PFSK-1 (cell line): Measurements from ENCODE around the gene CORO2B.
A peak's percentile ranks its signal among the peaks of the same experiment; 100 is the strongest.

Experiments
- FOXP2 ChIP-seq: optimal IDR thresholded peaks from 2 replicates; pipeline ENCODE3; 2011; ENCODE audit warnings: borderline replicate concordance, control low read depth, inconsistent platforms; ENCODE audit not compliant: insufficient read depth; ENCODE audit errors: extremely low read length, extremely low read depth
- POLR2AphosphoS5 ChIP-seq: IDR thresholded peaks from 2 replicates; pipeline ENCODE4 v1.6.1; 2012; ENCODE audit warnings: low read depth, mild to moderate bottlenecking, control low read depth, low read length, moderate library complexity
- REST ChIP-seq, 2 experiments: IDR thresholded peaks; 2 replicates each; pipeline versions ENCODE4 v1.6.1 to v1.8.0; 2011 to 2012; ENCODE audit warnings: low read depth in 2 of 2, low read length in 2 of 2, control low read depth in 1 of 2, inconsistent platforms in 1 of 2, mild to moderate bottlenecking in 1 of 2, moderate library complexity in 1 of 2; ENCODE audit not compliant: insufficient read depth in 1 of 2
- SIN3A ChIP-seq: IDR thresholded peaks from 2 replicates; pipeline ENCODE4 v1.6.1; 2012; ENCODE audit warnings: mild to moderate bottlenecking, low read length, moderate library complexity, borderline replicate concordance; ENCODE audit not compliant: insufficient read depth
- TAF1 ChIP-seq: IDR thresholded peaks from 2 replicates; pipeline ENCODE4 v1.6.1; 2012; ENCODE audit warnings: low read length, control low read depth, borderline replicate concordance; ENCODE audit not compliant: insufficient read depth

CORO2B gene

GRCh38 chr15:68543165-68544008, 35.4 kb upstream of the CORO2B start:
- TF ChIP-seq FOXP2 (peak; percentile 71), TAF1 (no peak)

GRCh38 chr15:68546318-68546717, 32.5 kb upstream of the CORO2B start:
- TF ChIP-seq FOXP2 (no peak), SIN3A (no peak), POLR2AphosphoS5 (no peak), REST (IDR thresholded peaks at IDR 0.05; ENCODE audit: insufficient read depth in 1 of 2, low read depth in 2 of 2, low read length in 2 of 2) (no peak), TAF1 (no peak)

- no peak for TF ChIP-seq FOXP2
- TF ChIP-seq REST (IDR thresholded peaks at IDR 0.05; ENCODE audit: insufficient read depth in 1 of 2, low read depth in 2 of 2, low read length in 2 of 2), result no peak
- TF ChIP-seq TAF1, result no peak
- TF ChIP-seq POLR2AphosphoS5, result no peak
- no peak for TF ChIP-seq SIN3A
Observed at GRCh38 chr15:68548364-68548763, 30.4 kb upstream of the CORO2B start.

GRCh38 chr15:68550004-68550403, 28.8 kb upstream of the CORO2B start:
- TF ChIP-seq REST (IDR thresholded peaks at IDR 0.05; ENCODE audit: insufficient read depth in 1 of 2, low read depth in 2 of 2, low read length in 2 of 2) (no peak), FOXP2 (no peak), SIN3A (no peak), POLR2AphosphoS5 (no peak), TAF1 (no peak)

- no peak for TF ChIP-seq FOXP2
- no peak for TF ChIP-seq TAF1
- no peak for TF ChIP-seq POLR2AphosphoS5
Observed at GRCh38 chr15:68550498-68551295, 28.1 kb upstream of the CORO2B start.

GRCh38 chr15:68551296-68551635, 27.5 kb upstream of the CORO2B start:
- TF ChIP-seq TAF1, result no peak
- no peak for TF ChIP-seq POLR2AphosphoS5
- no peak for TF ChIP-seq FOXP2
- no peak for TF ChIP-seq REST (IDR thresholded peaks at IDR 0.05; ENCODE audit: insufficient read depth in 1 of 2, low read depth in 2 of 2, low read length in 2 of 2)
- TF ChIP-seq SIN3A, result no peak
